Aorta (tissue), 5 donors: ENCODE results near the gene ZMYND10. TPM values are rescaled to one million over a fixed set of nuclear protein-coding genes. Genes with fewer than 3 reads are reported as not detected.

ENCODE experiments used
- ATAC-seq: fragments of 200-7000 bp; cut with Tn5 transposase; one replicate; pipeline ENCODE4 v1.9.1; 2022; ENCODE audit warnings: moderate library complexity; ENCODE audit not compliant: low FRiP score
- DNase-seq, 2 donors: peaks; one replicate each; pipeline ENCODE4 v3.0.0-alpha.2; 2020
- H3K27ac ChIP-seq, 2 donors: one replicate each; pipeline ENCODE4 v1.5.1; 2013; ENCODE audit warnings: low read length in 2 of 2, mild to moderate bottlenecking in 2 of 2, moderate library complexity in 2 of 2, control low read depth in 1 of 2, inconsistent platforms in 1 of 2, low read depth in 1 of 2
- H3K27me3 ChIP-seq, 2 donors: one replicate each; pipeline ENCODE4 v1.6.1; 2013; ENCODE audit warnings: control low read depth in 1 of 2, low read length in 1 of 2, mild to moderate bottlenecking in 1 of 2, moderate library complexity in 1 of 2; ENCODE audit not compliant: insufficient read depth in 2 of 2, control insufficient read depth in 1 of 2
- H3K36me3 ChIP-seq, 2 donors: one replicate each; pipeline ENCODE4 v1.6.1; 2013; ENCODE audit warnings: control low read depth in 1 of 2, low read length in 1 of 2, mild to moderate bottlenecking in 1 of 2; ENCODE audit not compliant: insufficient read depth in 2 of 2, control insufficient read depth in 1 of 2
- H3K4me1 ChIP-seq, 2 donors: one replicate each; pipeline ENCODE4 v1.6.1; 2013; ENCODE audit warnings: low read length in 2 of 2, control low read depth in 1 of 2, mild to moderate bottlenecking in 1 of 2, moderate library complexity in 1 of 2; ENCODE audit not compliant: insufficient read depth in 2 of 2, control insufficient read depth in 1 of 2
- H3K4me3 ChIP-seq, 2 donors: one replicate each; pipeline ENCODE4 v1.5.1; 2013; ENCODE audit warnings: low read length in 2 of 2, control low read depth in 1 of 2, mild to moderate bottlenecking in 1 of 2
- H3K9me3 ChIP-seq: one replicate; pipeline ENCODE4 v1.6.1; 2013; ENCODE audit warnings: mild to moderate bottlenecking, low read length; ENCODE audit not compliant: control insufficient read depth
- WGBS, 2 donors: extraction: QIAGEN DNeasy Blood & Tissue Kit; methylation state at CpG; one replicate each; pipeline ENCODE4 v1.1.7; 2013; 5-methylcytosine and 5-hydroxymethylcytosine counted together
- intact Hi-C, 2 donors: fragments of 100-400 bp; cut with DNase I; formaldehyde crosslinking; loops; one replicate each; pipeline versions ENCODE4 v1.14.2 to v1.15.0; 2022
- polyA plus RNA-seq, 2 donors: library from polyadenylated mRNA; stranded (reverse); fragments of 200-250 nt; gene quantifications; one replicate each; pipeline ENCODE4 v1.2.3, GENCODE V29; 2013
- total RNA-seq, 2 donors: library from RNA; stranded (reverse); fragmentation: NEBNext Ultra II Directional; extraction: Animal tissue kit (Norgen Biotek cat#: 25700); gene quantifications; one replicate each; pipeline ENCODE4 v1.2.1, GENCODE V29; 2021
- donor health status: healthy with polysubstance abuse.
- donor health status: Bipolar disorder and iron deficiency.
- donor health status: DM: no; HTN: no; CAD: no.
- donor health status: DM: no; HTN: no; CAD: no.
- donor health status: DM: yes; HTN: yes; CAD: no.

ZMYND10 gene
- total and polyA plus RNA-seq, 4 donors = 0.13 to 3.5 (median 0.82) TPM

GRCh38 chr3:50298836-50299637, 46.5 kb downstream of the ZMYND10 start, which contains the start of the genes HYAL3 and NAA80:
Gene HYAL3 (minus strand): TSS chr3:50299405. CDS start chr3:50295602, 3,803 bp downstream.
Gene NAA80 (minus strand): TSS chr3:50299405. CDS start chr3:50297463, 1,942 bp downstream.
- Histone ChIP-seq H3K4me3 (peak within 1 kb of the TSS; percentile 39 to 51), H3K9me3 (no peaks in the 10 kb centered on the region), H3K4me1 (no peaks in the 10 kb centered on the region), H3K27ac (peak within 1 kb of the TSS; percentile 53 to 59), H3K27me3 (no peaks in the 10 kb centered on the region), H3K36me3 (no peaks in the 10 kb centered on the region)
- DNase-seq = peak; percentile 99 to 100
- ATAC-seq = peak; percentile 96
- intact Hi-C loops = no loop called here
- 0 to 1% methylated on average over 59 to 61 of the region's 61 CpGs for WGBS, 2 donors

- Histone ChIP-seq H3K27me3 (no peaks in the 10 kb centered on the region), H3K4me1 (no peaks in the 10 kb centered on the region), H3K27ac (no peak overlapping the region), H3K36me3 (no peaks in the 10 kb centered on the region), H3K9me3 (no peaks in the 10 kb centered on the region), H3K4me3 (peak overlapping the region in 1 of 2 donors; percentile 51)
- DNase-seq = peak; percentile 65 to 77
- intact Hi-C loops = no loop called here
- 36 to 42% methylated on average over 9 of the region's 9 CpGs for WGBS, 2 donors
- no peak for ATAC-seq
Observed at GRCh38 chr3:50297896-50298725, 47.4 kb downstream of the ZMYND10 start.

GRCh38 chr3:50297384-50297775, 48.2 kb downstream of the ZMYND10 start:
- DNase-seq (peak in 1 of 2 donors; percentile 61), ATAC-seq (no peak)
- 80 to 87% methylated on average over 2 of the region's 2 CpGs for WGBS, 2 donors
- H3K27ac ChIP-seq = no peak overlapping the region
- H3K4me3 ChIP-seq = no peak overlapping the region
- intact Hi-C loops = no loop called here
- H3K9me3 ChIP-seq = no peaks in the 10 kb centered on the region
- no peaks in the 10 kb centered on the region for H3K27me3 ChIP-seq
- no peaks in the 10 kb centered on the region for H3K36me3 ChIP-seq
- H3K4me1 ChIP-seq = no peaks in the 10 kb centered on the region

GRCh38 chr3:50296721-50297383, 48.7 kb downstream of the ZMYND10 start:
- Histone ChIP-seq H3K4me3 (no peak overlapping the region), H3K4me1 (no peaks in the 10 kb centered on the region), H3K36me3 (no peaks in the 10 kb centered on the region), H3K27me3 (no peaks in the 10 kb centered on the region), H3K9me3 (no peaks in the 10 kb centered on the region), H3K27ac (no peak overlapping the region)
- intact Hi-C loops = no loop called here
- 92% methylated on average over 15 to 18 of the region's 18 CpGs for WGBS, 2 donors
- ATAC-seq (no peak), DNase-seq (peak; percentile 54 to 76)

GRCh38 chr3:50295553-50296431, 49.7 kb downstream of the ZMYND10 start:
- no peaks in the 10 kb centered on the region for H3K36me3 ChIP-seq
- no peak overlapping the region for H3K4me3 ChIP-seq
- ATAC-seq (no peak), DNase-seq (no peak)
- 78 to 86% methylated on average over 8 of the region's 8 CpGs for WGBS, 2 donors
- no peak overlapping the region for H3K27ac ChIP-seq
- no peaks in the 10 kb centered on the region for H3K27me3 ChIP-seq
- H3K4me1 ChIP-seq = no peaks in the 10 kb centered on the region
- H3K9me3 ChIP-seq = no peaks in the 10 kb centered on the region
- intact Hi-C loops = no loop called here

GRCh38 chr3:50294492-50295403, 50.8 kb downstream of the ZMYND10 start:
- 91% methylated on average over 22 of the region's 22 CpGs for WGBS, 2 donors
- Histone ChIP-seq H3K9me3 (no peaks in the 10 kb centered on the region), H3K27ac (no peak overlapping the region), H3K4me1 (no peaks in the 10 kb centered on the region), H3K36me3 (no peaks in the 10 kb centered on the region), H3K27me3 (no peaks in the 10 kb centered on the region), H3K4me3 (no peak overlapping the region)
- intact Hi-C loops = no loop called here
- DNase-seq = no peak
- no peak for ATAC-seq

GRCh38 chr3:50294089-50294488, 51.4 kb downstream of the ZMYND10 start:
- ATAC-seq (no peak), DNase-seq (no peak)
- no peaks in the 10 kb centered on the region for H3K9me3 ChIP-seq
- 88 to 94% methylated on average over 4 of the region's 4 CpGs for WGBS, 2 donors
- intact Hi-C loops = no loop called here
- no peaks in the 10 kb centered on the region for H3K27me3 ChIP-seq
- no peak overlapping the region for H3K4me3 ChIP-seq
- no peaks in the 10 kb centered on the region for H3K36me3 ChIP-seq
- no peaks in the 10 kb centered on the region for H3K4me1 ChIP-seq
- no peak overlapping the region for H3K27ac ChIP-seq
